Neuronal stem cell (in vitro differentiated cells): Measurements from ENCODE around the gene KCND1.

Source experiments
- DNase-seq: peaks from one replicate; pipeline ENCODE4 v3.0.0-alpha.2; 2013; ENCODE audit warnings: low spot score
- H2AFZ ChIP-seq: one replicate; pipeline ENCODE4 v1.6.1; 2013; ENCODE audit warnings: mild to moderate bottlenecking, low read length, inconsistent platforms
- H2AK5ac ChIP-seq: 2 replicates; pipeline ENCODE4 v1.6.1; 2013; ENCODE audit warnings: low read depth, mild to moderate bottlenecking, inconsistent platforms, low read length, moderate library complexity, mixed read lengths
- H2BK120ac ChIP-seq: 2 replicates; pipeline ENCODE4 v1.6.1; 2013; ENCODE audit warnings: low read depth, mild to moderate bottlenecking, inconsistent platforms, low read length, moderate library complexity, mixed read lengths
- H2BK12ac ChIP-seq: one replicate; pipeline ENCODE4 v1.6.1; 2013; ENCODE audit warnings: low read length, inconsistent platforms
- H2BK15ac ChIP-seq: 2 replicates; pipeline ENCODE4 v1.6.1; 2013; ENCODE audit warnings: mild to moderate bottlenecking, low read length, inconsistent platforms, mixed read lengths
- H2BK5ac ChIP-seq: one replicate; pipeline ENCODE4 v1.6.1; 2013; ENCODE audit warnings: inconsistent platforms, mild to moderate bottlenecking, low read length, moderate library complexity
- H3K14ac ChIP-seq: one replicate; pipeline ENCODE4 v1.6.1; 2013; ENCODE audit warnings: low read length, inconsistent platforms
- H3K18ac ChIP-seq: 2 replicates; pipeline ENCODE4 v1.6.1; 2013; ENCODE audit warnings: low read length, inconsistent platforms
- H3K23ac ChIP-seq: 2 replicates; pipeline ENCODE4 v1.6.1; 2013; ENCODE audit warnings: low read depth, mild to moderate bottlenecking, mixed read lengths, low read length, inconsistent platforms; ENCODE audit not compliant: poor library complexity
- H3K27ac ChIP-seq: replicated peaks from 3 replicates; pipeline ENCODE4 v1.5.1; 2013; ENCODE audit warnings: low read length, inconsistent platforms
- H3K27me3 ChIP-seq, 3 experiments: 2 replicates each; pipeline ENCODE4 v1.6.1; 2013; ENCODE audit warnings: low read length in 3 of 3, mild to moderate bottlenecking in 2 of 3, inconsistent platforms in 1 of 3, low read depth in 1 of 3, mixed read lengths in 1 of 3, moderate library complexity in 1 of 3; ENCODE audit not compliant: control insufficient read depth in 3 of 3, insufficient read depth in 3 of 3
- H3K36me3 ChIP-seq, 2 donors: replicated peaks in 1 of 2; 2 replicates each; pipeline ENCODE4 v1.6.1; 2013; ENCODE audit warnings: low read length in 2 of 2; ENCODE audit not compliant: control insufficient read depth in 2 of 2, insufficient read depth in 2 of 2
- H3K4ac ChIP-seq: 2 replicates; pipeline ENCODE4 v1.6.1; 2013; ENCODE audit warnings: inconsistent platforms, mild to moderate bottlenecking, low read length, moderate library complexity
- H3K4me1 ChIP-seq, 2 donors: 1 replicate in 1 of 2; 2 replicates in 1 of 2; pipeline ENCODE4 v1.6.1; 2013; ENCODE audit warnings: low read length in 2 of 2, low read depth in 1 of 2; ENCODE audit not compliant: control insufficient read depth in 2 of 2, insufficient read depth in 1 of 2
- H3K4me2 ChIP-seq: one replicate; pipeline ENCODE4 v1.6.1; 2013; ENCODE audit warnings: mild to moderate bottlenecking, low read length, inconsistent platforms; ENCODE audit not compliant: insufficient read depth, poor library complexity, severe bottlenecking
- H3K4me3 ChIP-seq, 2 donors: 2 replicates each; pipeline ENCODE4 v1.5.1; 2013; ENCODE audit warnings: low read length in 2 of 2, mild to moderate bottlenecking in 2 of 2, inconsistent platforms in 1 of 2, moderate library complexity in 1 of 2
- H3K79me1 ChIP-seq: one replicate; pipeline ENCODE4 v1.6.1; 2013; ENCODE audit warnings: low read depth, mild to moderate bottlenecking, inconsistent platforms, low read length, moderate library complexity
- H3K9ac ChIP-seq: one replicate; pipeline ENCODE4 v1.6.1; 2013; ENCODE audit warnings: mild to moderate bottlenecking, low read depth, low read length, inconsistent platforms; ENCODE audit not compliant: poor library complexity
- H3K9me3 ChIP-seq, 2 donors: replicated peaks in 1 of 2; 2 replicates each; pipeline versions ENCODE3 to v1.6.1; 2013; ENCODE audit warnings: low read length in 2 of 2, mild to moderate bottlenecking in 2 of 2, inconsistent platforms in 1 of 2, low read depth in 1 of 2, mixed read lengths in 1 of 2, moderate library complexity in 1 of 2; ENCODE audit not compliant: control insufficient read depth in 2 of 2, insufficient read depth in 1 of 2
- H4K8ac ChIP-seq: one replicate; pipeline ENCODE4 v1.6.1; 2013; ENCODE audit warnings: low read depth, mild to moderate bottlenecking, inconsistent platforms, low read length, moderate library complexity
- H4K91ac ChIP-seq: one replicate; pipeline ENCODE4 v1.6.1; 2013; ENCODE audit warnings: low read length, low read depth, mild to moderate bottlenecking, inconsistent platforms; ENCODE audit not compliant: poor library complexity
- WGBS, 2 donors: extraction: QIAGEN DNeasy Blood & Tissue Kit; methylation state at CpG; one replicate each; pipeline ENCODE4 v1.1.7; 2013; ENCODE audit warnings: missing lambda C conversion rate in 2 of 2, mixed read lengths in 1 of 2; ENCODE audit not compliant: insufficient read length in 2 of 2, insufficient replicate concordance in 1 of 2; ENCODE audit errors: extremely low coverage in 2 of 2; 5-methylcytosine and 5-hydroxymethylcytosine counted together

The KCND1 gene

GRCh38 chrX:48975541-48975940, 3.9 kb upstream of the KCND1 start:
- H3K9me3 ChIP-seq = no peaks in the 10 kb centered on the region
- no peak overlapping the region for H3K4me3 ChIP-seq
- peaks cover 11 to 47% of the 10 kb centered on the region in 2 donors for H3K36me3 ChIP-seq
- H2BK5ac ChIP-seq = no peak overlapping the region
- H3K14ac ChIP-seq = no peak overlapping the region
- H2AFZ ChIP-seq = no peak overlapping the region
- H3K23ac ChIP-seq = no peak overlapping the region
- no peak overlapping the region for H2BK15ac ChIP-seq
- H3K18ac ChIP-seq = no peak overlapping the region
- no peak overlapping the region for H3K4me2 ChIP-seq
- no peaks in the 10 kb centered on the region for H3K27me3 ChIP-seq
- H3K4me1 ChIP-seq = peaks cover 0 to 5% of the 10 kb centered on the region in 2 donors
- H4K8ac ChIP-seq = no peak overlapping the region
- H2BK12ac ChIP-seq = no peak overlapping the region
- no peak overlapping the region for H4K91ac ChIP-seq
- no peak overlapping the region for H3K27ac ChIP-seq
- no peak overlapping the region for H2BK120ac ChIP-seq
- H3K79me1 ChIP-seq = no peaks in the 10 kb centered on the region
- no peak overlapping the region for H2AK5ac ChIP-seq
- WGBS, 2 donors = 100% methylated on average over 2 of the region's 5 CpGs; no CpG with 5 or more reads in 1 of the 2 donors
- DNase-seq = no peak
- H3K4ac ChIP-seq = no peak overlapping the region
- H3K9ac ChIP-seq = no peak overlapping the region

- no peak overlapping the region for H3K4me3 ChIP-seq
- WGBS, 2 donors = no CpG with 5 or more reads among the region's 7 CpGs
- H3K4me2 ChIP-seq = no peak overlapping the region
- H3K18ac ChIP-seq = no peak overlapping the region
- H2BK12ac ChIP-seq = no peak overlapping the region
- H3K4me1 ChIP-seq = peaks cover 0 to 5% of the 10 kb centered on the region in 2 donors
- no peaks in the 10 kb centered on the region for H3K79me1 ChIP-seq
- peaks cover 11 to 44% of the 10 kb centered on the region in 2 donors for H3K36me3 ChIP-seq
- no peak overlapping the region for H2AFZ ChIP-seq
- H2BK15ac ChIP-seq = no peak overlapping the region
- DNase-seq = no peak
- no peak overlapping the region for H3K4ac ChIP-seq
- H3K27me3 ChIP-seq = no peaks in the 10 kb centered on the region
- H3K27ac ChIP-seq = no peak overlapping the region
- H4K91ac ChIP-seq = no peak overlapping the region
- no peaks in the 10 kb centered on the region for H3K9me3 ChIP-seq
- H3K9ac ChIP-seq = no peak overlapping the region
- no peak overlapping the region for H3K23ac ChIP-seq
- H2BK120ac ChIP-seq = no peak overlapping the region
- no peak overlapping the region for H2BK5ac ChIP-seq
- H3K14ac ChIP-seq = no peak overlapping the region
- no peak overlapping the region for H4K8ac ChIP-seq
- H2AK5ac ChIP-seq = no peak overlapping the region
Measured at GRCh38 chrX:48975041-48975440, 3.4 kb upstream of the KCND1 start.

- H3K18ac ChIP-seq = no peak overlapping the region
- no peak overlapping the region for H3K4me3 ChIP-seq
- H2BK12ac ChIP-seq = no peak overlapping the region
- H3K27me3 ChIP-seq = no peaks in the 10 kb centered on the region
- no peak overlapping the region for H2BK5ac ChIP-seq
- H4K8ac ChIP-seq = no peak overlapping the region
- no peak overlapping the region for H3K4ac ChIP-seq
- no peak overlapping the region for H2BK15ac ChIP-seq
- H3K36me3 ChIP-seq = peaks cover 11 to 41% of the 10 kb centered on the region in 2 donors
- no peak for DNase-seq
- no peak overlapping the region for H4K91ac ChIP-seq
- no peak overlapping the region for H2AFZ ChIP-seq
- H2BK120ac ChIP-seq = no peak overlapping the region
- H3K79me1 ChIP-seq = no peaks in the 10 kb centered on the region
- H3K9ac ChIP-seq = no peak overlapping the region
- H3K4me2 ChIP-seq = no peak overlapping the region
- H3K27ac ChIP-seq = no peak overlapping the region
- peaks cover 0 to 5% of the 10 kb centered on the region in 2 donors for H3K4me1 ChIP-seq
- no peak overlapping the region for H3K23ac ChIP-seq
- no peak overlapping the region for H3K14ac ChIP-seq
- 100% methylated on average over 1 of the region's 2 CpGs; no CpG with 5 or more reads in 1 of the 2 donors for WGBS, 2 donors
- no peaks in the 10 kb centered on the region for H3K9me3 ChIP-seq
- no peak overlapping the region for H2AK5ac ChIP-seq
Measured at GRCh38 chrX:48974574-48974973, 2.9 kb upstream of the KCND1 start.

- Histone ChIP-seq H2AK5ac (no peak overlapping the region), H3K79me1 (no peaks in the 10 kb centered on the region), H2BK120ac (no peak overlapping the region), H3K14ac (no peak overlapping the region), H2BK15ac (no peak overlapping the region), H3K27ac (no peak overlapping the region), H3K4ac (no peak overlapping the region), H2BK12ac (no peak overlapping the region), H4K8ac (no peak overlapping the region), H3K18ac (no peak overlapping the region), H3K36me3 (peaks cover 11 to 41% of the 10 kb centered on the region in 2 donors), H2AFZ (no peak overlapping the region), H3K4me3 (no peak overlapping the region), H3K4me2 (no peak overlapping the region), H3K9me3 (no peaks in the 10 kb centered on the region), H2BK5ac (no peak overlapping the region), H3K9ac (no peak overlapping the region), H3K4me1 (peaks cover 0 to 5% of the 10 kb centered on the region in 2 donors), H3K23ac (no peak overlapping the region), H3K27me3 (no peaks in the 10 kb centered on the region), H4K91ac (no peak overlapping the region)
- DNase-seq = no peak
- no CpG with 5 or more reads among the region's 3 CpGs for WGBS, 2 donors
Measured at GRCh38 chrX:48974033-48974432, 2.4 kb upstream of the KCND1 start.
